NCI-H82 treated with DMSO at 0.1 percent for 48 hours (cell line): ENCODE results near the gene PLXDC2.
"Not testable (repeated sequence)": the region's sequence is repeated elsewhere in the genome, so short reads cannot be mapped to it uniquely, and the experiment has no call there.

ENCODE experiments used
- DNase-seq: peaks from one replicate; lab custom pipeline; 2025; ENCODE audit not compliant: unreplicated experiment; lab: John Stamatoyannopoulos, UW

PLXDC2 gene

GRCh38 chr10:19816411-19817230, at the start of gene PLXDC2:
TSS of gene PLXDC2 (plus strand) at chr10:19816432.
- DNase-seq, result no peak

DNA sequence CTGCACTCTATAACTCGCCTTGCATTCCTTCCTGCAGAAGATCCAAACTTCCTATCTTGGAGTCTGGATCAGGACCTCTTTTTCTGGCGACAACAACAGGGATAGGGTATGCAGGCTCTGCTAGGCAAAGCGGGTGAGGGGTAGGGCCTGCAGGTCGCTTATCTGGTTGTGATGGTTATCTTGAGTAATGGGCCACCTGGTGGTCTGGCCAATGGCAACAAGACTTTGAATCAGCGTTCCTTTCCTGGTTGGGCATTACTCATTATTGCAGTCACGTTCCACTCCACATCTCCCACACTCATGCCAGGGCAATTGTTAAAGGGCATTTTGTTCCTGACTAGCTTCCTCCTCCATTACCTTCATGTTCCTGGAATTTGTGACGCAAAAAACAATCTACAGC, 48.4 kb upstream of the PLXDC2 start:
- no peak for DNase-seq

- DNase-seq, result not testable (repeated sequence)
Measured at GRCh38 chr10:19769826-19770225, 46.4 kb upstream of the PLXDC2 start.

DNA sequence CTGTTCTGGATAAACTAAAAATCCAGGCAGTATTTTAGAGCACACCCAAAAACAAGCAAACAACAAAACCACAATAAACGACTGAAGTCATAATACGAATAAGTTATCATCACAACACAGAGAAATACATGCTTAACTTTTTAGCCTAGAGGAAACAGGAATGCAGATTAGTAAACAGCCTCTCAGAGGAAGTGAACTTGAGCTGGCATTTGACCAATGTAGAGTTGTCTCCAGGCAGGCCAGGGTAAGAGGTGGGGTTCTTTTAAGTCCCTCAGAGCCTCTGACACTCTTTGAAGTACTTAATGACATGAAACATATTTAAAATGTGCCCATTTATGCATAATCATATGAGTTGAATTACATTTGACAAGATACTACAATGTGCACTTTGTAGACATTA, 43.3 kb upstream of the PLXDC2 start:
- no peak for DNase-seq

DNA sequence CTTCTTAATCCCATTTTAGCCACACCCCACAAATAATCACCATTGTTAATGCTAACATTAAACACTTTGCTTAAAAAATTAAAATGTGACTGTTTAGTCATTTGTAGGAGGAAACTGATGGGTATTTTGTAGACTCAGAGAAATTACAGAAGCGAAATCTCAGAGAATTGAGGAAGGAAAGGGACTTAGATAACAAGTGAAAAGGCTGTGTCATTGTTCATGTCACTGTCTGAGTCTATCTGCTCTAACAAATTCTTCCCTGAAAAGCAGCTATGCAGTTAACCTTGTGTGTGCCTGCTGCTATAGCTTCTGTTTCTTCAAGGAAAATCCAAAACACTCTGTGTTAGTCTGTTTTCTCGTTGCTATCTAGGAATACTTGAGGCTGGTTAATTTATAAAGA, 40.9 kb upstream of the PLXDC2 start:
- no peak for DNase-seq

DNA sequence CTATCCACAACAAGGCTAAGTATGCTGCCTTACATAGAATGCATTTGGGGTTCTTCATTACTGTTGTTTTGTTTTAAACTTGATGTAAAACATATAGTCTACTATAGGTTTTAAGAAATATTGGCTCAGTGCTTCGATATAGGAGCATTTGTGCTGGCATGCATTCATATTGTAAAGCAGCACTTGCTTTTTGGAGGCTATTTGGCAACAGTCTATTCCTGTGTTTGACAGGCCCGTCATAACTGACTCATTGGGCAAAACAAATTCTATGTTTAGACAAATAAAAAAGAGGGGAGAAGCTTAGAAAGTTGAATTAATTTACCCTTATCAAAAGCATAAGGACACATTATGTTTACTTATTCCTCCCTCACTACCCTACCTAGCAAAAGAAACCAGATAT, 38.4 kb upstream of the PLXDC2 start:
- DNase-seq, result no peak

DNA sequence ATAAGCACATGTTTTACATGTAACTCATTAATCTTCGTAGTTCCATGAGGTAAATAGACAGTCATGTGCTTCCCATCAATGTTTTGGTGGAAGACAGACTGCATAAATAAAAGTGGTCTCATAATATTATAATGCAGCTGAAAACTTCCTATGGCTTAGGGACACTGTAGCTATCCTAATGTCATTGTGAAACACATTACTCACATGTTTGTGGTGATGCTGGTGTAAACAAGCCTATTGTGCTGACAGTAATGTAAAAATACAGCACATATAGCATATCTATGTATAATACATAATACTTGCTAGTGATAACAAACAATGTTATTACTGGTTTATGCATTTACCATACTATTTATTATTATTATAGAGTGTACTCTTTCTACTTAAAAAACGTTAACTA, 37.2 kb upstream of the PLXDC2 start:
- DNase-seq, result no peak

GRCh38 chr10:19782430-19783089, 33.7 kb upstream of the PLXDC2 start:
- DNase-seq, result no peak

DNA sequence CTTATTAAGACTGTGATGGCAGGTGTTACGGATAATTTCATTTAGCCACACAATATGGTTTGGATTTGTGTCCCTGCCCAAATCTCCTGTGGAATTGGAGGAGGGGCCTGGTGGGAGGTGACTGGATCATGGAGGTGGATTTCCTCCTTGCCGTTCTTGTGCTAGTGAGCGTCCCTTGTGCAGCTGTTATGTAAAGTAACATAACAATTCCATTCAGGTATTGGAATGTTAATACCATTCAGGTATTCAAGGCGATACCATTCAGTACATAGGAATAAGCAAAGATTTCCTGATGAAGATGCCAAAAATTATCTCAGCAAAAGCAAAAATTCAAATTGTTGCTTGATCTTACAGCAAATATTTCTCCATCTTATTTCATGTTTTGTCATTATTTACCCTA, 32.5 kb upstream of the PLXDC2 start:
- DNase-seq, result no peak

DNA sequence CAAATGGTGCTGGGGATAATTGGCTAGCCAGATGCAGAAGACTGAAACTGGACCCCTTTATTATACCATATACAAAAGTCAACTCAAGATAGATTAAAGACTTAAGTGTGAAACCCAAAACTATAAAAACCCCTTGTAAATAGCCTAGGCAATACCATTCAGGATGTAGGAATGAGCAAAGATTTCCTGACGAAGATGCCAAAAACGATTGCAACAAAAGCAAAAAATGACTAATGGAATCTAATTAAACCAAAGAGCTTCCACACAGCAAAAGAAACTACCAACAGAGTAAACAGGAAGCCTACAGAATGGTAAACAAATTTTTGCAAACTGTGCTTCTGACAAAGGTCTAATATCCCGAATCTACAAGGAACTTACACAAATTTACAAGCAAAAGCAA, 30.9 kb upstream of the PLXDC2 start:
- no peak for DNase-seq

- no peak for DNase-seq
Measured at GRCh38 chr10:19788075-19788686, 28.1 kb upstream of the PLXDC2 start.

DNA sequence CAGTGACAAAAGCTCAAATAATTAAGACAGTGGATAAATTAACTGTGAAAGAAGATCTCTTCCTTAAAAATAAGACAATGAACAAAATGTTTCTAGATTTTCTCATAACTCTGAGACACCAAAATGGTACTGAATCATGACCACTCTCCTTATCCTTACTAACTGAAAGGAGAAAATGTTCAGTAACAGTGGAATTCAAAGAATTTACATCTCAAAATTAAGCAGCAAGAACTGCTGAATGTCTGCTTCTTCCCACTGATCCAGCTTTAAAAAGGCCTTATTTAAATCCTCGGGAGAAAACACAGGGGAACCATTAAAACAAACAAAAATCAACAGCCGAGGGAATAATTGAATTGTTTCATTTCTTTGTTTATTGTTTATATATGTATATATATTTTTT, 27.3 kb upstream of the PLXDC2 start:
- no peak for DNase-seq

GRCh38 chr10:19789607-19790006, 26.6 kb upstream of the PLXDC2 start:
- no peak for DNase-seq

- DNase-seq, result no peak
Measured at GRCh38 chr10:19791032-19791431, 25.2 kb upstream of the PLXDC2 start.

DNA sequence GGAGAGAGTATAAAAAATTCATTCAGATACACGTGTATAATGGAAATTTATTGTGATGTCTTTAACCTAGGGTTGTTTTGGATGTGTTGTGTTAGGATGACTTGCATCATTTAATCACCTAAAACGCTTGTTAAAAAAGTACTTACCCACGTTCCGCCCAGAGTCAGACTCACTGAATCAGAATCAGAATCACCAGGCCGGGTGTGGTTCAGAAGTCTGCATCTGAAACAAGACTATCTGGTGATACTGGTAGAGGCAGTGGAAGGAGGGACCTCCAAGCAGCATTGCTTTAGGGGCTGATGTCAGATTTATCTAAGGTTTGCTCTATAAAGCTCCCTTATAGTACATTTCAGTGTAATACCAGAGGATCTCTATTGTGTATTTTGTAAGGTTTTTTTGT, 20.5 kb upstream of the PLXDC2 start:
- no peak for DNase-seq

DNA sequence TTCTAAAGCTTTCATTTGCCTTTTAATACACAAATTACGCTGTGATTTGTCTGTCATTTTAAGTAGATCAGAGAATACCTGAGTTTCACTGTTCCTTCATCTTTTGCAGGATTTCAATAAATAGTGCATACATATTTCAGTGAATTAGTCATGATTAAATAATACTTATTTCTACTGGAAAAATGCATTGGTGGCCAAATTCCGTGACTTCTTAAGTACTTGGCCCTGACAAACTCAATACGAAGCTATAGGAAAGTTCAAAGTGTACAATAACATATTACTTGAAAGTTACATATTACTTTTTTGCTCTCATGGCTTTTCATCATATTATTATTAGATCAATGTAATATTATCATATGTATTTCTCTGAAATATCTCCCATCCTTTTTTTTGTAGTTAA, 16.1 kb upstream of the PLXDC2 start:
- DNase-seq, result no peak

- no peak for DNase-seq
Measured at GRCh38 chr10:19801369-19801768, 14.9 kb upstream of the PLXDC2 start.

DNA sequence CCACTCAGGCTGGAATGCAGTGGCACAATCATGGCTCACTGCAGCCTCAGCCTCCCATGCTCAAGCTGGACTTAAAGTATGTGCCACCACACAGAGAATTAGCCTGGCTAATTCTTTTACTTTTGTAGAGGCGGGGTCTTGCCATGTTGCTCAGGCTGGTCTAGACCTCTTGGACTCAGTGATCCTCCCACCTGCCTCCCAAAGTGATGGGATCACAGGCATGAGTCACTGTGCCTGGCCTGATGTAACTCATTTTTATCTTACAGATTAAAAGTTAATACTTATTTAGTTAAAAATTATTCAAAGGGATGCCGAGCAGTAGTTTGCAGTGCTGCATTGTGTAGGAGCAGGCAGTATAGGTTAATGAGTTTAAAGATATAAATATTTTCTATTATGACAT, 12.6 kb upstream of the PLXDC2 start:
- DNase-seq, result no peak

GRCh38 chr10:19809481-19809880, 6.8 kb upstream of the PLXDC2 start:
- DNase-seq, result no peak

DNA sequence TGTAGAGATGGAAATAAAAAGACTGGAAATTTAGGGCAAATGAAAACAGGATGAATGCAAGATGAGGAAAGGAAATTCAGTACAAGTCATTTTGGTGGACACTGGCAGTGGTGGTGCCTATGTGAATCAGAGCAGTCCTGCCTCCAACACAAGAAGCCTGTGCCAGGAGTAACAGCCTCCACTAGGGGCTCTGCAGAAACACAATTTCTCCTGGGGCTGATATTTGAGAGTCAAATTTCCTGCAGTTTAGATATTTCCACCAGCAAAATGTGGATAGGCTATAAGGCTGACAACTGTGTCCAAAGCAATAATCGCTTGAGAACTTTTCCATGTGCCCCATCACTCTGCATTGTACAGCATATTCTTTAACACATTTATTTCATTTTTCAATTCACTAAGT, 4.7 kb upstream of the PLXDC2 start:
- no peak for DNase-seq

DNA sequence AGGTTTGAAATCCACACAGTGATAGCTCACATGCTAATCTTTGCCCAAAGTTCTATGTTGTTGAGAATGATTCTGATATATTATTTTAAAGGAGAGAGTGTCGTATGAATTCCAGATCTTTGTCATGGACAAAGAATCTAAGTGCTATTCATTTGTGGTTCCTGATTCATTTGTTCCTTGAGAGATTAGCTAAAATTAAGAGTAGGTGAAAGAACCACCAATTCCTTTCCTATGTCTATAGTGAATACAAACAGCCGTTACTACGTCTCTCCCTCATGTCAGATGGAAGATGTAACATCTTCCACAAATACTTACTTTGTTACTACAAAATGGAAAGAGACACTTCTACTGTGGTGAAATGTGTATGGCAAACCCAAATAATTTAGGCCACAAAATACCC, 3.3 kb upstream of the PLXDC2 start:
- no peak for DNase-seq

DNA sequence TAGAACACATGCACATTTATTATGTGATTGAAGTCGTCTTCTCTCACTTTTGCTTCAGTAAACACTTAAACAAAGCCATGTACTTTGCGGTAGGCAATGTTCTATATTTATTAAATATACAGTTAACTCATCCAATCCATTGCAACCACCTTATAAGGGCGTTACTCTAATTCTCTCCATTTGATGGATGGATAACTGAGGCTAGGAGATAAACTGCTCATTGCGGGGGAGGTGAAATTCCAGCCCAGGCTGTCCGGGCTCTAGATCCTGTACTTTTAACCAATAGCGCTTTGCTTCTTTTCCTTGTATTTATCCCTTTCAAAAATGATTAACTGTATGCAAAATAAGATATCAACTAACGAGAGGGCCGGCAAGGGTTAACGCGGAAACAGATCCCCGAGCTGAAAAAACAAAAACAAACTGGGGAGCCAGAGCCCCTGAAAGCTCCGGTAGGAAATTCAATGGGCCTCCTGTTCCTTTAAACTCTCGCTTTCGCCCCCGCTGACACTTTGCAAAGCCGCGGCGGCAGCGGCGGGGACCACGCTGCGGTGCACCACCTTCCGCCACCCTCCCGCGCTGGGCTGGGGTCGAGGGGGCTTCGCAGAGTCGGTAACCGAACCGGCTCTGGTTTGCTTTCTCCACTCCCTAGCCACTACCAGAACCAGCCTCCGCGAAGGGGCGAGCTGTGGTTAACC, 1.0 kb upstream of the PLXDC2 start:
- DNase-seq, result no peak
